ENCODE results near the gene HRH4. TPM values are rescaled to one million over a fixed set of nuclear protein-coding genes. Genes with fewer than 3 reads are reported as not detected.

Gene HRH4
- total and polyA plus RNA-seq, 2 of the 13 experiments (the other 11 are each of a cell fraction or from before 2014, with no cell fraction given) = not detected

DNA sequence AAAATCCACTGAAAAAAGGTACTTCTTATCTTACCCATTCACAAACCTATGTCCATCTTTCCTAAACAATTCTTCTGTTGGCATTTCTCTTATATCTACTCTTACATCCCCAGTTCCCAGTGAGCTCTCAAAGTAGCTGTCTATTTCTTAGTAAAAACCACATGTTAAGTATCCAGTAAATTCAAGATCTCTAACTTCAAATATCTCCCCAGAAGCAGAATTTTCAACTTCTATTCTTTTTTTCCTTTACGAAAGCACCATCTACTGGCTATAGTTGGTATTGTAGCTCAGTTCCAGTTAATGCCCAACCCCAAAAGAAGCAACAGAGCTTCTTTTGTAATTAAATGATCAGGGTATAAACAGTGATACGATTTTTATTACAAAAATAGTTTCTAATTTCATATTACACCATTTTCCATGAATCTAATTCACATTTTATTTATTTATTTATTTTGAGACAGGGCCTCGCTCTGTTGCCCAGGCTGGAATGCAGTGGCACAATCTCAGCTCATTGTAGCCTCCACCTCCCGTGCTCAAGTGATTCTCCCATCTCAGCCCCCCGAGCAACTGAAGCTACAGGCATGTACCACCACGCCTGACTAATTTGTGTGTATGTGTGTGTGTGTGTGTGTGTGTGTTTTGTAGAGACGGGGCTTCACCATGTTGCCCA, 28.5 kb downstream of the HRH4 start:
- in situ Hi-C loops (cut with HindIII; ENCODE audit: extremely low pct_ligation_motif_present, low pct_unique_long_range_greater_than_20kb) = loop anchor here (5.0 to 25.0 kb wide), 4 partner anchors 98 to 312 kb away; no protein-coding TSS in a partner anchor

More for the DNA sequence above, 28.5 kb downstream of the HRH4 start:
- no peaks in the 10 kb centered on the region for H3K9me3 ChIP-seq (ENCODE audit: low read length)
- no peak overlapping the region for H3K27ac ChIP-seq (ENCODE audit: extremely low read length, insufficient read depth, low read length)
- H3K4me2 ChIP-seq (ENCODE audit: low read depth, low read length) = no peak overlapping the region
- H4K20me1 ChIP-seq (ENCODE audit: insufficient read depth, low read length) = no peaks in the 10 kb centered on the region
- no peak overlapping the region for H3K4me3 ChIP-seq (replicated peaks in 1 of 3; ENCODE audit: insufficient read depth in 1 of 3, low read depth in 2 of 3, low read length in 3 of 3)
- H3K79me2 ChIP-seq (ENCODE audit: insufficient read depth, low read length) = no peaks in the 10 kb centered on the region
- peaks cover 2 to 16% of the 10 kb centered on the region in 2 experiments; a peak in 2 of 5 replicates for H3K27me3 ChIP-seq (ENCODE audit: control insufficient read depth in 1 of 2, insufficient read depth in 2 of 2, low read length in 2 of 2)
- no peak overlapping the region for H3K9ac ChIP-seq (ENCODE audit: insufficient read depth, low read depth, low read length)
- no peaks in the 10 kb centered on the region for H3K36me3 ChIP-seq (replicated peaks in 1 of 2; ENCODE audit: control insufficient read depth in 1 of 2, insufficient read depth in 2 of 2, low read length in 2 of 2)
- BruUV-seq (replicated peaks) = no TSS peak
- TF ChIP-seq CTCF (CRISPR knock-in tag; IDR thresholded peaks at IDR 0.05) (peak; percentile 56), NPAS2 (CRISPR knock-in tag; IDR thresholded peaks at IDR 0.05; ENCODE audit: borderline replicate concordance) (no peak), SMC3 (IDR thresholded peaks at IDR 0.05; ENCODE audit: low read length) (peak; percentile 21; the same call in 1 of the 2 replicates), STAG1 (CRISPR knock-in tag; IDR thresholded peaks at IDR 0.05) (peak; percentile 58)
- intact Hi-C loops (cut with micrococcal nuclease; ENCODE audit: unreplicated experiment) = loop anchor here (2.0 kb wide), 1 partner anchor 312 kb away; no protein-coding TSS in a partner anchor
- ATAC-seq (no peak), FAIRE-seq (peak; percentile 4), DNase-seq (ENCODE audit: low spot score) (peak; percentile 13)
- POLR2A ChIA-PET = no interaction called here
- no peak overlapping the region for H2AFZ ChIP-seq (ENCODE audit: low read length)
- no peaks in the 10 kb centered on the region for H3K4me1 ChIP-seq (ENCODE audit: insufficient read depth, low read length)
- CTCF ChIA-PET (ENCODE audit: low intra/inter-chr PET ratio, low total read pairs) = interaction anchor here (0.7 to 1.9 kb wide), 4 partner anchors 127 to 312 kb away, joined by 4 to 17 read pairs (median 8); no protein-coding TSS in a partner anchor
- 17% methylated on average over 7 of the region's 7 CpGs for WGBS (ENCODE audit: low lambda C conversion rate)
